ENCODE data around the gene RAD18. TPM values are rescaled to one million over a fixed set of nuclear protein-coding genes. Genes with fewer than 3 reads are reported as not detected.

RAD18 gene
- total RNA-seq, 2 donors from 2014 or later = 45.6 to 59.0 TPM

DNA sequence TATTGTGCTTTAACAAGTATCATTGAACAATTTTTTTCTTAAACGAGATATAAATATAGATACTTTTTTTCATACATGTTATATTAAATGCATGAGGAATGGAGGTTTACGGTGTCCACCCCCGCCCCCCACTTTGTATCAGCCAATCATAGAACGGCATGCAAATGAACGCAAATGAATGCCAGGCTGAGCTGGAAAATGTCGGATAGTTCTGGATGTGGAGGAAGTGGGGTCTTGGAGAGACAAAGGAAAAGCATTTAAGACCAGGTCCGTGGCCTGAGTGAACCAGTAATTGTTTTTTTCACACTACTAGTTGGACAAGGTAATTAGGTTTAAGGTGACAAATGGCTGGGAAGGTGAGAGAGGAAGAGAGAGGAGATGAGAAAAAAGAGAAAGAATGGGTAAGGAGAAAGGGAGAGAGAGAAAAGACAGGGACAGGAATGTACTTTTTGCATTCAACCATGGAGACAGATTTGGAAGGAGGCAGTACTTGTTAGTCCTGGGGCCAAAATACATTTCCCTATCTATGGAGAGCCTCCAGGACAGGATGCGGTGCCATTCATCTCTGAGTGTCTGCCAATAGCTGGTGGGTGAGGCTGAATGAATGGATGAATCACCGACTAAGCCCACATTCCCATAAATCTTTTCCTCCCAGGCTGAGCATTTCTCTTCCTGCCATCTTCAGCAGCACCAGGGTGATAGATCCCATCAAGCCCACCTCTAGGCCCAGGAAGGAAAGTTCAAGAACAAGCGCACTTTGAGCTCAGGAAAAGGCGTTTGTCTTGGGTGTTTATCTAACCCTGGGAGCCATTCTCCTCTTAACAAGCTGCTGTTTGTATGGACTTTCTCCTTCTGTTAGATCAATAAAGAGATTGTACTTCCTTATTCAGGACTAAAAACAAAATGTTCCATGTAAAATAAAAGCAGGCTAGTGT is 1.4 kb upstream of the RAD18 start:
- no peaks in the 10 kb centered on the region for H3K9me3 Mint-ChIP-seq
- peak overlapping the region; percentile 99 for H3K27ac Mint-ChIP-seq
- H3K36me3 Mint-ChIP-seq (ENCODE audit: low read depth) = peaks cover 28% of the 10 kb centered on the region
- peaks cover 17% of the 10 kb centered on the region for H3K4me1 Mint-ChIP-seq
- peaks cover 6% of the 10 kb centered on the region for H3K27me3 Mint-ChIP-seq
- ATAC-seq (replicated peaks) = no peak
- peak overlapping the region; percentile 97 for H3K4me3 Mint-ChIP-seq

GRCh38 chr3:8962226-8962861 is 928 bp downstream of the RAD18 start:
- H3K4me1 Mint-ChIP-seq = peaks cover 25% of the 10 kb centered on the region
- H3K9me3 Mint-ChIP-seq = no peaks in the 10 kb centered on the region
- peak overlapping the region; percentile 97 for H3K4me3 Mint-ChIP-seq
- peaks cover 52% of the 10 kb centered on the region for H3K36me3 Mint-ChIP-seq (ENCODE audit: low read depth)
- ATAC-seq (replicated peaks) = no peak
- peak overlapping the region; percentile 99 for H3K27ac Mint-ChIP-seq
- no peaks in the 10 kb centered on the region for H3K27me3 Mint-ChIP-seq

- Mint-ChIP-seq H3K4me1 (peaks cover 25% of the 10 kb centered on the region), H3K9me3 (no peaks in the 10 kb centered on the region), H3K27ac (no peak overlapping the region), H3K27me3 (no peaks in the 10 kb centered on the region), H3K4me3 (no peak overlapping the region), H3K36me3 (ENCODE audit: low read depth) (peaks cover 74% of the 10 kb centered on the region)
- ATAC-seq (replicated peaks) = no peak
Measured at GRCh38 chr3:8959668-8960067, 3.6 kb downstream of the RAD18 start.

GRCh38 chr3:8954938-8955763 is 8.1 kb downstream of the RAD18 start:
- Mint-ChIP-seq H3K9me3 (no peaks in the 10 kb centered on the region), H3K27me3 (no peaks in the 10 kb centered on the region), H3K36me3 (ENCODE audit: low read depth) (peaks cover 61% of the 10 kb centered on the region), H3K4me1 (peaks cover 16% of the 10 kb centered on the region), H3K27ac (no peak overlapping the region), H3K4me3 (no peak overlapping the region)
- ATAC-seq (replicated peaks) = no peak

DNA sequence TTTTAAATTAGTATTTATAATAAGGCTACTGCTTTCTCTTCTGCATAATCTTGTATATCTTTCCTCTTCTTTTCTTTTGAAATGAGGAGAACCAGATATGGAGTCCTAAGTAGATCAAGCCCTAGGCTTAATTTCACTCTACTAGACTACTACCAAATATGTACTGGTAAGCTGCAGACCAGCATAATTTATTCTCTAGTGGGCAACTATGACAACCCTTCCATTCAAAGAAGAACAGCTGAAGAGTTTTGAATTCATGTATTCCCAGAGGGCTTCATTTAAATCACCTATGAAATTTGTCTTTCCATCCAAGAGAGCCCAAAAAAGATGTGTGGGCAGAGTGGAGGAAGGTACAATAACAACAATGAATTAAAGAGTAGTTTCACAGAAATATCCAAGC is 10.0 kb downstream of the RAD18 start:
- ATAC-seq (replicated peaks) = no peak
- Mint-ChIP-seq H3K27ac (no peak overlapping the region), H3K9me3 (no peaks in the 10 kb centered on the region), H3K4me3 (no peak overlapping the region), H3K27me3 (no peaks in the 10 kb centered on the region), H3K36me3 (ENCODE audit: low read depth) (peaks cover 46% of the 10 kb centered on the region), H3K4me1 (peaks cover 10% of the 10 kb centered on the region)

DNA sequence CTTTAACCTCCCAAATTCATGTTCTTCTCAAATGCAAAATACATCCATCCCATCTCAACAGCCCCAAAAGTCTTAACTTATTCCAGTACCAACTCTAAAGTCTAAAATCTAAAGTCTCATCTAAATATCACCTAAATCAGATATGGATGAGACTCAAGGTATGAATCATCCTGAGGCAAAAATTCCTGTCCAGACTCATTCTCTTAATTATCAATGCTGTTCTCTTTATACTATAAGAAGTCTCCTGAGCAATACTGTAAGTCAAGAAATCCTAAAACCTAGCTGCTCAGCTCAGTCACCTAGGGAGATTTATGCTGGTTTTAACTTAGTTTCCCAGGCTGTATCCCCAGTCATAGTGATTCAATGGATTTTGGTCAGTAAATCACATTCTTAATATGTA is 11.1 kb downstream of the RAD18 start:
- Mint-ChIP-seq H3K27me3 (no peaks in the 10 kb centered on the region), H3K36me3 (ENCODE audit: low read depth) (peaks cover 46% of the 10 kb centered on the region), H3K4me3 (no peak overlapping the region), H3K4me1 (peaks cover 10% of the 10 kb centered on the region), H3K9me3 (no peaks in the 10 kb centered on the region), H3K27ac (no peak overlapping the region)
- no peak for ATAC-seq (replicated peaks)

DNA sequence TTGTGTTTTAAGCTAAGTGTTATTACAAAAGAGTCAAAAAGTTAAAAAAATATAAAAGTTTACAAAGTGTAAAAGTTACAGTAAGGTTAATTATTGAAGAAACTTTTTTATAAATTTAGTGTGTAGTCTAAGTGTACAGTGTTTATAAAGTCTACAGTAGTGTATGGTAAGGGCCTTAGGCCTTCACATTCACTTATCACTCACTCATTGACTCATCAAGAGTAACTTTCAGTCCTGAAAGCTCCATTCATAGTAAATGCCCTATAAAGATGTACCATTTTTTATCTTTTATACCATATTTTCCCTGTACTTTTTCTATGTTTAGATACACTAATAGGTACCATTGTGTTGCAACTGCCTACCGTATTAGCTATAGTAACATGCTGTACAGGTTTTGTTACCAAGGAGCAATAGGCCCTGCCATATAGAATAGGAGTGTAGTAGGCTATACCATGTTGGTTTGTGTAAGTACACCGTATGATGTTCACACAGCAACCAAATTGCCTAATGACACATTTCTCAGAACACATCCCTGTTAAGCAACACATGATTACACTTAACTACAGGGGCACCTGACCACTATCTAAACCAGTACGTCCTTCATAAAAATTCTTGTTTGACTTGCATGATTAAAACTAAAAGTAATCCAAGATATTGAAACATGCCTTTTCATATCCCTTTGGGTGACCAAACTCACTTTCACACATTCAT is 17.2 kb downstream of the RAD18 start:
- Mint-ChIP-seq H3K36me3 (ENCODE audit: low read depth) (peaks cover 67% of the 10 kb centered on the region), H3K27me3 (no peaks in the 10 kb centered on the region), H3K27ac (no peak overlapping the region), H3K4me3 (no peak overlapping the region), H3K9me3 (peaks cover 15% of the 10 kb centered on the region), H3K4me1 (peaks cover 5% of the 10 kb centered on the region)
- peak; percentile 74 for ATAC-seq (replicated peaks)

- no peak for ATAC-seq (replicated peaks)
- Mint-ChIP-seq H3K9me3 (peaks cover 15% of the 10 kb centered on the region), H3K27ac (no peak overlapping the region), H3K36me3 (ENCODE audit: low read depth) (peaks cover 92% of the 10 kb centered on the region), H3K27me3 (no peaks in the 10 kb centered on the region), H3K4me1 (no peaks in the 10 kb centered on the region), H3K4me3 (no peak overlapping the region)
Measured at GRCh38 chr3:8942746-8943488, 20.4 kb downstream of the RAD18 start.

GRCh38 chr3:8942115-8942514 is 21.2 kb downstream of the RAD18 start:
- Mint-ChIP-seq H3K9me3 (peaks cover 15% of the 10 kb centered on the region), H3K27me3 (no peaks in the 10 kb centered on the region), H3K4me1 (no peaks in the 10 kb centered on the region), H3K36me3 (ENCODE audit: low read depth) (peaks cover 92% of the 10 kb centered on the region), H3K27ac (no peak overlapping the region), H3K4me3 (no peak overlapping the region)
- ATAC-seq (replicated peaks) = no peak

DNA sequence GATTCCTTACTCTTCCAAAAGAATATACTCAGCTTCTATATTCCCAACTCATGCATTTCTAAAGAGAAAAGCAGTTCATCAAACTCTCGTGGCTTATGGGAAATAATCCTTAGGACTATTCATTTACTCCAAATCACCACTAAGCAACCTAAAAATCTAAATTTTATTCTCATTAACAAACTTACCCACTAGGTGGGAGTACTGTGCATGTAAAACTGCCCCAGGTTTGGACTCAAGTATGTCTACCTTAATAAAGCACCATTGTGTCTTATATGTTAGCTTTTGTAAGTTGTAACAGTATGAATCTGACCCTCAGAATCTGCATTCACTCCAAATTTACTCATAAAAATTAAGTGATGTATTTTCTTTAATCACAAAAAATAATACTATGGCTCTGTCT is 25.3 kb downstream of the RAD18 start:
- Mint-ChIP-seq H3K36me3 (ENCODE audit: low read depth) (peaks cover 94% of the 10 kb centered on the region), H3K4me1 (no peaks in the 10 kb centered on the region), H3K27ac (no peak overlapping the region), H3K4me3 (no peak overlapping the region), H3K9me3 (peaks cover 4% of the 10 kb centered on the region), H3K27me3 (no peaks in the 10 kb centered on the region)
- no peak for ATAC-seq (replicated peaks)

DNA sequence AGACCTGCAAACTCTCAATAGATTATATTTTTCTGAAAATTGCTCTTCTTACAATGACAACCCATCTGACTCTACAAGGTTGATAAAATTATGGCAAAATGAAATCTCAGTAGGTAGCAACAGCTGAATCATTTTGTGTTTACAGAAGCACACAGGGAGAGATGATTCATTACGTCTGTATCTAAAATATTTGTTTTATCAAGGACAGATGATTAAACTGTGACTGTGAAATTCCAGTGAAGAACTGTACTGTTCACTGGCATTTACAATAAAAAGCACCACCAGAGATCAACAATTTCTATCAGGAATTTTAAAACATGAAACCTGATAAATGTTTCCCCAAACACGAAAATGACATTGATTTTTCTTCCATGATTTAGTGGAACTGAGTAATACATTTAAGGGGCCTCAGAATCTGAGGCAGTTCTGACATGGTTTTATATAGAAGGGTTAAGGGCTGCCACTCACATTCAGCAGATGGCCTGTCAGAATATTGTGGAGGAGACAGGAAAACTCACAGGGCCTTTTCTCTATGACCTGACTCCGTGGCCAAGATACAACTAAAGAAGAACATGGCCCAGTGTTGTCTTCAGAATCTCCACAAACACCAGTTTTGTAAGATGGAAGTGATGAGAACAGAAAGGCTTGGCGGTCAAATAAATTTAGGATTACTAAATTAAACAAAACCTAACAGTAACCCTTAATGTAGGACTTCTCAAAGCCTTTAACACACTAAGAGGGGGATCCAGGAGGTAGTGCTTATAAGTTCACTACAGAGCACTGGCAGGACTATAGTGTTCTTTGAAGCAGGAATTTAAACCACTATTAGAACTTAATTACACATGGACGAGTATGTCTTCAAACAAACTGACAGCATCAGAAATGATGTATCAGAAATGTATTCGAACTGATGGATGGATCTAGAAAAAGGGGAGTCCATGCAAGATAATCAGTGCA is 25.9 kb downstream of the RAD18 start:
- Mint-ChIP-seq H3K27me3 (no peaks in the 10 kb centered on the region), H3K4me1 (no peaks in the 10 kb centered on the region), H3K36me3 (ENCODE audit: low read depth) (peaks cover 89% of the 10 kb centered on the region)

DNA sequence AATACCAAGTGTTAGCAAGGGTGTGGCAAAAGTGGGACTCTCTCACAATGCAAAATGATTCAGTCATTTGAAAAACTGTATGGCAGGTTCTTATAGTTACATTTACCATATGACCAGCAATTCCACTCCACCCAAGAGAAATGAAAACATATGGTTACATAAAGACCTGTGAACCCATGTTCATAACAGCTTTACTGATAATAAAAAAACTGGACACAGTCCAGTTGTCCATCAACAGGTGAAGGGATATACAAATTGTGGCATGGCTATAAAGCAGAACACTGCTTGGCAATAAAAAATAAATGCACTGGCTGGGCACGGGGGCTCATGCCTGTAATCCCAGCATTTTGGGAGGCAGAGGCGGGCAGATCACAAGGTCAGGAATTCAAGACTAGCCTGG is 30.8 kb downstream of the RAD18 start:
- H3K27me3 Mint-ChIP-seq = no peaks in the 10 kb centered on the region
- no peak for ATAC-seq (replicated peaks)
- peaks cover 3% of the 10 kb centered on the region for H3K9me3 Mint-ChIP-seq
- H3K4me1 Mint-ChIP-seq = no peaks in the 10 kb centered on the region
- H3K36me3 Mint-ChIP-seq (ENCODE audit: low read depth) = peaks cover 66% of the 10 kb centered on the region
- no peak overlapping the region for H3K4me3 Mint-ChIP-seq
- H3K27ac Mint-ChIP-seq = no peak overlapping the region

More for the DNA sequence above, 25.9 kb downstream of the RAD18 start:
- ATAC-seq (replicated peaks) = no peak
- Mint-ChIP-seq H3K9me3 (no peaks in the 10 kb centered on the region), H3K27ac (no peak overlapping the region), H3K4me3 (no peak overlapping the region)

DNA sequence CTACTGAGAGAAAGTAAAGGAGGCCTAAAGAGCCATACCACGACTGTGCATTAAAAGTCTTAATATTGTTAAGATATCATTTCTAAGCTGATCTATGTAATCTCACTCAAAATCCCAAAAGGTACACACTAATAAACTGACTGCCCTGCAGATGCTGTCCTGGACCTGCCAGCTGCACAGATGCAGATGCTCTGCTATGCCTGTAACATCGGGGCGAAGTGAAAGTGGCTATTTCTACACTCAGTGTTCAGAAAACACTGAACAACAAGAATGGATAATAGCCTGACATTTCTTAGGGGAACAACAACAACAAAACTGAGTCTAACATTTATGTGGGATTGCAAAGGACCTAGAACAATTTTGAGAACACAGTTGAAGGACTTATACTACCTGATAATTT is 31.9 kb downstream of the RAD18 start:
- Mint-ChIP-seq H3K9me3 (peaks cover 3% of the 10 kb centered on the region), H3K36me3 (ENCODE audit: low read depth) (peaks cover 60% of the 10 kb centered on the region), H3K4me3 (no peak overlapping the region), H3K27ac (no peak overlapping the region), H3K4me1 (no peaks in the 10 kb centered on the region), H3K27me3 (no peaks in the 10 kb centered on the region)
- ATAC-seq (replicated peaks) = no peak

All from activated T-helper 17 cell treated with anti-CD3 and anti-CD28 coated beads, Interleukin-2, amount 50 U/mL, for 72 hours (primary cell).